Dedifferentiated amniotic fluid mesenchymal stem cell (primary cell): ENCODE results near the gene RPS14.
"Not testable (repeated sequence)": the region's sequence is repeated elsewhere in the genome, so short reads cannot be mapped to it uniquely, and the experiment has no call there.

Experiments used
- DNase-seq: peaks from one replicate; pipeline ENCODE4 v3.0.0-alpha.2; 2016; ENCODE audit errors: extremely low spot score

Gene RPS14

GRCh38 chr5:150444770-150445169 is 4.8 kb downstream of the RPS14 start:
- DNase-seq: no peak

GRCh38 chr5:150443242-150444075 is 6.1 kb downstream of the RPS14 start:
- DNase-seq: no peak

GRCh38 chr5:150442699-150443080 is 6.8 kb downstream of the RPS14 start:
- DNase-seq: no peak

DNA sequence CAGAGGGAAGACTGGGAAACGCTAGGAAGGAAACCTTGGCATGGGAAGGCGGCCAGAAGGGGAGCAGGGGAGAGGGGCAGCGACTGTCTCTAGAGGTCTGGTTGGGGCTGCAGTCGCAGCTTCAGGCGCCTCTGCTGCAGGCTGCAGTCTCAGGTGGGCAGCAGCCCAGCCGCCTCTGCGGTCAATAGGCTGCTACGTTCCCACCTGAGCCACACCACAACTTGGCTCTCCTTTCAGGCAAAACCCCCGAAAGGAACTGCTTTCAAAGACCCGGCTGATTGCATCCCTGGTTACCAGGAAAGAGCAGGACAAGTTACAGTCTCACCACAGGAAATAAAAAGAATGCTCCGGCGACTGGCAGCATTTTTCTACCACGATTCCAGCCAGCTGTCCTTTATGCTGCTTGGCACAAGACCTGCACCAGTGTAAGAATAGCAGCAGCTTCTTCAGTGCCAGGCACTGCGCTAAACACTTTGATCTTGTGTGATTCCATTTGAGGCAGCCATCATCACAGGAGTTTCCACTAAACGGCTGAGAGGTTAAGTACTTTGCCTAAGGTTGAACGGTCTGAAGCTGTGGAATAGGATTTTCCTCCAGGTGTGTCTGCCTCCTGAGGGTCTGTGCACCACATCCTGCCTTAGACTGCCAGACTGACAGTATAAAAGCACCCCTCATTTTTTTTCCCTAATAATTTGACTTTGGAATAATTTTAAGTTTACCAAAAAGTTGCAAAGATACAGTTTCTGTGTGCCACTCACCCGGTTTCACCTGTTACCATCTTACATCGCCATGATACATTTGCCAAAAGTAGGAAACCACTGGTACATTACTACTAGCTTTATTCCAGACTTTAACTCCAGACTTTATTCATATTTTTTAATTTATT is 7.5 kb downstream of the RPS14 start:
- no peak for DNase-seq

DNA sequence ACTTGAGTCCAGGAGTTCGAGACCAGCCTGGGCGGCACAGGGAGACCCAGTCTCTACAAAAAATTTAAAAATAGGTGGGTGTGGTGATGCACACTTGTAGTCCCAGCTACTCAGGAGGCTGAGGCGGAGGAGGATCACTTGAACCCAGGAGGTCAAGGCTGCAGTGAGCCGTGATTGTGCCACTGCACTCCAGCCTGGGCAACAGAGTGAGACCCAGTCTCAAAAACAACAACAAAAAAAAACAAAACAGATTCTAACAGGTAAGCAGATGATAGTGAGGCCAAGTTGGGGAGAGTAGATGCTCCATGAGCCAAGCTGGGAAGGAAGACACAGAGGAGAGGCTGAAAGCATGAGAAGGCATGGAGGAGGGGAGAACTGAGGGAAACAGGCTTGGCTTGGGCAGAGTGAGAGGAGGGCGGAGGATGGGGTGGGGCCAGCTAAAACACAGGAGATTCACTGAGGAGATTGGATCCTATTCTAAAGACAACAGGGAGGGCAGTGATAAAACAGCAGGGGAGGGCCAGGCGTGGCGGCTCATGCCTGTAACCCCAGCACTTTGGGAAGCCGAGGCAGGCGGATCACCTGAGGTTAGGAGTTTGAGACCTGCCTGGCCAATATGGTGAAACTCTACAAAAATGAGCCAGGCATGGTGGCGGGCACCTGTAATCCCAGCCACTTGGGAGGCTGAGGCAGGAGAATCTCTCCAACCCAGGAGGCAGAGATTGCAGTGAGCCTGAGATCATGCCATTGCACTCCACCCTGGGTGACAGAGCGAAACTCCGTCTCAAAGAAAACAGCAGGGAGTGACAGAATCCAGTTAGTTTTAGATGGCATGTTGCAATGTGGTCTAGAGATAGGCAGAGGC is 8.4 kb downstream of the RPS14 start:
- no peak for DNase-seq

- no peak for DNase-seq
Observed at GRCh38 chr5:150438873-150439546, 10.5 kb downstream of the RPS14 start.

GRCh38 chr5:150436141-150436680 is 13.3 kb downstream of the RPS14 start:
- peak; percentile 82 for DNase-seq

DNA sequence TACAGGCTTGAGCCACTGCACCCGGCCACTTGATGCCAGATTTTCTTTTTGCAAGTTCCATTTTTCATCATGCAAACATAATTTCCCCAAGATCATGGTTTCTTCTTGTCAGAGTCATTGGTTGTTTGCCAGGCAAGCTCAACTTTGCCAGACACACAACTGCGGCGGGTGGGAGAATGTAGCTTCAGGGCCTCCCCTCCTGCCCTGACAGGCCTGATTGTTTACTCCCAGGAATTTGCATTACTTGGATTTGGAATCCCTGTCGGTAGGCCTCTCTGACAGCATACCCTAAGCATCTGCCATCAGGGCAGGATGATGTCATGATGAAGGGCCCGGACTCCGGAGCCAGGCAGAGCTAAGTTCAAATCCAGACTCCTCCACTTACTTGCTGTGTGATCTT is 15.1 kb downstream of the RPS14 start:
- DNase-seq: peak; percentile 81

DNA sequence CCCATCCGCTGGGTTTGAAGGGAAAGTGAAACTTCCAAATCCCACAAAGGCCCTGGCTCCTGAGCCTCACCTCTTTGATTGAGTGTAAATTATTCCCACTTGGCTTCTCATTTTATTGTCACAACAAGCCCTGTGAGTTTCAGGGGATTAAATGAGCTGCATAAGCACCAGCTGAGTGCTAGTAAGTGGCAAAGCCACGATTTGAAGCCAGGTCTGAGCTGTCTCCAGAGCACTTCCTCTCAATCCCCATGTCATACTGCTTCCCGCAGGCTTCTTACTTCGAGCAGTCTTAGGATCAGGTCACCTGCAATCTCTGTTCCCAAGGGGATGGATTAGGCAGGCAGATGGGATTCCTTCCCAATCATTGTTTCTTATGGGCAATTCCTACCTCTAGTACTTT is 18.0 kb downstream of the RPS14 start:
- no peak for DNase-seq

GRCh38 chr5:150431048-150431447 is 18.5 kb downstream of the RPS14 start:
- DNase-seq: no peak

- no peak for DNase-seq
Observed at GRCh38 chr5:150429410-150429873, 20.1 kb downstream of the RPS14 start.

- no peak for DNase-seq
Observed at GRCh38 chr5:150428978-150429377, 20.6 kb downstream of the RPS14 start.

DNA sequence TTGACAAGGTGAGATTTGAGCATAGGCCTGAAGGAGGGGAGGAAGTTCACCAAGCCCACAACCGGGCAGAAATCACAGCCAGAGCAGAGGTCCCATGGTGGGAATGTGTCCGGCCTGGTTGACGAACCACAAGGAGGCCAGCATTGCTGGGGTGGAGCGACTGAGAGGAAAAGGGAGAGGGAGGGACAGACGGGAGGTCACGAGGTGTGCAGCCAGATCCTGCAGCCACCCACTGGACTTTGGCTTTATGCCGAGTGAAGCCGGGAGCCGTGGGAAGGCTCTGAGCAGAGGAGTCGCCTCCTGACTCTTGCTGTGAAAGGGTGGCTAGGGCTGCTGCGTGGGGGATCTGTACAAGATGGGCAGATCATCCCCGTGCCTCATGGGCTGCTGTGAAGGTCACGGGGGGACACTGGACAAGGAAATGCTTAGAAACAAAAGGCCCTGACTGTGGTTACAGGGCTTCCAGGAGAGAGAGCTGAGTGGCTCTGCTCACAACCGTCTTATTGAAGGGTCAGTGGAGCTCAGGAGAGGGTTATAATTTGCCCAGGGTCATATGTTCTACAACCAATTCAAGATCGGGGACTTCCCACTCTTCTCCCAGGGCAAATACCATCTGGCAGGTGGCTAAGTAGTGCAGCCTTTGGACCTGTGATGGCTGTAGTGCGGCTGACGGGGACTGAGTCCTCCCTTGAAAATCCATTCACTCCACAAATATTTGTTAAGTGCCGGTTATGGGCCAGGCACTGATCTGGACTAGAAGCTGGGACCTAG is 21.2 kb downstream of the RPS14 start:
- no peak for DNase-seq

DNA sequence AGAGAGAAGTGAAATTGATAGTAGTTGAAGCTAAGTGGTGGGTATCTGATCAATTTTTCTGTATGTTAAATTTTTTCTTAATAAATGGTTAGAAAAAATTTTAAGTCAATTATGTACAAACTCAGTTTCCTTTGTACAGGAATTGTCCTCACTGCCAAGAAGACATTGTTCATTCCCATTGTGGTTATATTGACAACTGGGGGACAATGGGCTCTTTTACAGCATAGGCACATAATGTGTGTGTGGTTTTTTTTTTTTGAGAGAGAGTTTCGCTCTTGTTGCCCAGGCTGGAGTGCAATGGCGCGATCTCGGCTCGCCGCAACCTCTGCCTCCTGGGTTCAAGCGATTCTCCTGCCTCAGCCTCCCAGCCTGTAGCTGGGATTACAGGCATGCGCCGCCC is 23.4 kb downstream of the RPS14 start:
- DNase-seq: not testable (repeated sequence)

- DNase-seq: no peak
Observed at GRCh38 chr5:150422758-150423157, 26.8 kb downstream of the RPS14 start.

- DNase-seq: no peak
Observed at GRCh38 chr5:150422075-150422474, 27.5 kb downstream of the RPS14 start.

DNA sequence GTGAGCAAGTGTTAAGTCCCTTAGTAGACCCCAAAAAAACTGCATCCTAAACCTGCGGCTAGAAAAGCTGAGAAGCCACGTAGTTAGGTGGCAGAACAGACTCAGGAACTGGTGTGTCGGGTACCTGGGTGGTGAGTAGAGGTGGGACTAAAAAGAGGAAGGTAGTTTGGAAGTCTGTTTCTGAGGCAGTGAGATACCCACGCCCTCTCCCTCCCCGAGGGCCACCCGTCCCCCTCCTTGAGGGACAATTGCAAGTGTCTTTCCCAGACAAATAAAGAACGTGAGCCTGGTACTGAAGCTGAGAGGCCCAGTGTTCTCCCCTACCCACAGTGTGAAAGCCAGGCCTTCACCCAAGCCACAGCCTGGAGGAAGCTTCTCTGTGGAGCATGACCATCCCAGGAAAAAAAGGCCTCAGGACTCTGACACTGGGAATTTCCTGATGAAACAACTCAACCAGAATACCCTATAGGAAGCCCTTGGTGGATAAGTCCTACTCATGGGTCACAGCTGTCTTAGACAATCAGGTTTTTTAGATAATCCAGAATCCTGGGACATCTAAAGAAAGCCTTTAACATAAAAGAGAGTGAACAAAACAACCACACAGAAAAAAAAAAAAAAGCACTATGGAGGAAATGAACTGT is 29.8 kb downstream of the RPS14 start:
- DNase-seq: no peak

DNA sequence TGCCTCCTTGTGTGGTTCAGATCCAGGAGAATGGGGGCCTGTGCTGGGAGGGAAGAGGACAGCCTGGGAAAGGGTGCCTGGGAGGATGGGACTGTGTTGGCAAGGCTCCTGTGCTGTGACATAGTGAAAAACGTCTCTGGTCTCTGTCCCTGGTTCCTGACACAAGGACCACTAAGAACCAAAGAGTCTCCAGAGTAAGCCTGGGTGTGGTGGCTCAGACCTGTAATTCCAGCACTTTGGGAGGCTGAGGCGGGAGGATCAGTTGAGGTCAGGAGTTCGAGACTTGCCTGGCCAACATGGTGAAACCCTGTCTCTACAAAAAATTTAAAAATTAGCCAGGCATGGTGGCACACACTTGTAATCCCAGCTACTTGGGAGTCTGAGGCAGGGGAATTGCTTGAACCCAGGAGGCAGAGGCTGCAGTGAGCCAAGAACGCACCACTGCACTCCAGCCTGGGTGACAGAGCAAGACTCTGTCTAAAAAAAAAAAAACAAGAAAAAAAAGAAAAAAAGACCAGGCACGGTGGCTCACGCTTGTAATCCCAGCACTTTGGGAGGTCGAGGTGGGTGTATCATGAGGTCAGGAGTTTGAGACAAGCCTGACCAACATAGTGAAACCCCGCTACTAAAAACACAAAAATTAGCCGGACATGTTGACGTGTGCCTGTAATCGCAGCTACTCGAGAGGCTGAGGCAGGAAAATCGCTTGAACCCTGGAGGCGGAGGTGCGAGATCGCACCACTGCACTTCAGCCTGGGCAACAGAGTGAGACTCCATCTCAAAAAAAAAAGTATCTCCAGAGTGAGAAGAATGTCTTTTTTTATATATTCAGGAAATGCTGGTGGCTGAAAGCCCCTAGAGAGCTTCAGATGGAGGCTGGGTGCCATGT is 35.4 kb downstream of the RPS14 start:
- not testable (repeated sequence) for DNase-seq
